Loucy (cell line): ENCODE data around the gene ARMC9.

ENCODE experiments used
- H2AFZ ChIP-seq: fragments of 200-600 bp; sonication (generic); 2 replicates; pipeline ENCODE4 v1.6.0; 2016; ENCODE audit warnings: antibody characterized with exemption, mild to moderate bottlenecking, low read length, moderate library complexity
- H3F3A ChIP-seq: fragments of 200-600 bp; 2 replicates; pipeline ENCODE4 v1.6.0; 2016; ENCODE audit warnings: antibody characterized with exemption, low read depth, mild to moderate bottlenecking
- H3K27me3 ChIP-seq: fragments of 200-600 bp; sonication (generic); 2 replicates; pipeline ENCODE4 v1.6.1; 2014; ENCODE audit warnings: low read length, mild to moderate bottlenecking; ENCODE audit not compliant: insufficient read depth, poor library complexity, severe bottlenecking
- H3K36me3 ChIP-seq: fragments of 200-600 bp; sonication (generic); 2 replicates; pipeline ENCODE4 v1.6.1; 2016; ENCODE audit warnings: low read length; ENCODE audit not compliant: insufficient read depth
- H3K4me1 ChIP-seq: fragments of 200-600 bp; sonication (generic); 2 replicates; pipeline ENCODE4 v1.5.1; 2014; ENCODE audit warnings: low read length, mild to moderate bottlenecking; ENCODE audit not compliant: insufficient read depth, poor library complexity, severe bottlenecking
- H3K4me2 ChIP-seq: fragments of 200-600 bp; sonication (generic); 2 replicates; pipeline ENCODE4 v1.6.0; 2014; ENCODE audit warnings: antibody characterized with exemption, low read length, low read depth, mild to moderate bottlenecking; ENCODE audit not compliant: poor library complexity, severe bottlenecking
- H3K4me3 ChIP-seq: fragments of 200-600 bp; sonication (generic); 2 replicates; pipeline ENCODE4 v1.5.1; 2014; ENCODE audit warnings: low read length, mild to moderate bottlenecking, mixed read lengths; ENCODE audit not compliant: poor library complexity, severe bottlenecking
- H3K79me2 ChIP-seq: fragments of 200-600 bp; sonication (generic); 2 replicates; pipeline ENCODE4 v1.6.1; 2014; ENCODE audit warnings: low read length; ENCODE audit not compliant: insufficient read depth
- H3K9ac ChIP-seq: fragments of 200-600 bp; sonication (generic); 2 replicates; pipeline ENCODE4 v1.6.0; 2014; ENCODE audit warnings: mild to moderate bottlenecking, low read depth, low read length, moderate library complexity; ENCODE audit not compliant: poor library complexity, severe bottlenecking
- H3K9me2 ChIP-seq: fragments of 200-600 bp; sonication (generic); replicated peaks from 2 replicates; pipeline ENCODE4 v1.6.1; 2016; ENCODE audit warnings: low read depth, low read length, mixed read lengths
- H3K9me3 ChIP-seq: fragments of 200-600 bp; sonication (generic); 2 replicates; pipeline ENCODE4 v1.6.1; 2014; ENCODE audit warnings: mild to moderate bottlenecking, antibody characterized with exemption, low read length, low read depth; ENCODE audit not compliant: insufficient read depth
- H4K20me1 ChIP-seq: fragments of 200-600 bp; sonication (generic); 2 replicates; pipeline ENCODE4 v1.6.0; 2014; ENCODE audit warnings: antibody characterized with exemption, low read length, mild to moderate bottlenecking; ENCODE audit not compliant: insufficient read depth, poor library complexity, severe bottlenecking
- CTCF ChIP-seq: fragments of 200-600 bp; sonication (generic); conservative IDR thresholded peaks from 2 replicates; pipeline ENCODE4 v1.5.1; 2014; ENCODE audit warnings: mild to moderate bottlenecking, antibody characterized with exemption, low read length
- EZH2phosphoT487 ChIP-seq: fragments of 200-600 bp; IDR thresholded peaks from 2 replicates; pipeline ENCODE4 v1.6.1; 2018; ENCODE audit warnings: antibody characterized with exemption, mild to moderate bottlenecking, moderate library complexity, borderline replicate concordance

Gene ARMC9

GRCh38 chr2:231394211-231395141 is 196.0 kb downstream of the ARMC9 start:
- Histone ChIP-seq H3K4me3 (peak overlapping the region; percentile 71), H3K4me2 (peak overlapping the region; percentile 83), H3K9me3 (no peaks in the 10 kb centered on the region), H3K4me1 (peaks cover 54% of the 10 kb centered on the region), H3K79me2 (peaks cover 3% of the 10 kb centered on the region; the same call in 1 of the 2 replicates), H3F3A (no peaks in the 10 kb centered on the region), H4K20me1 (no peaks in the 10 kb centered on the region), H3K9me2 (no peaks in the 10 kb centered on the region), H3K9ac (peak overlapping the region; percentile 83), H2AFZ (no peak overlapping the region), H3K36me3 (no peaks in the 10 kb centered on the region), H3K27me3 (no peaks in the 10 kb centered on the region)
- TF ChIP-seq EZH2phosphoT487 (no peak), CTCF (peak; percentile 44)

- H3F3A ChIP-seq: no peaks in the 10 kb centered on the region
- H3K4me3 ChIP-seq: peak within 1 kb of the TSS; percentile 71
- peaks cover 54% of the 10 kb centered on the region for H3K4me1 ChIP-seq
- peaks cover 3% of the 10 kb centered on the region; the same call in 1 of the 2 replicates for H3K79me2 ChIP-seq
- H3K9me2 ChIP-seq: no peaks in the 10 kb centered on the region
- no peak within 1 kb of the TSS for H2AFZ ChIP-seq
- no peaks in the 10 kb centered on the region for H3K9me3 ChIP-seq
- H4K20me1 ChIP-seq: no peaks in the 10 kb centered on the region
- peak within 1 kb of the TSS; percentile 83 for H3K9ac ChIP-seq
- TF ChIP-seq CTCF (no peak), EZH2phosphoT487 (no peak)
- no peaks in the 10 kb centered on the region for H3K36me3 ChIP-seq
- no peaks in the 10 kb centered on the region for H3K27me3 ChIP-seq
- H3K4me2 ChIP-seq: peak within 1 kb of the TSS; percentile 83
These were observed 197.0 kb downstream of the ARMC9 start, which contains the start of gene B3GNT7 for GRCh38 chr2:231395188-231396057. B3GNT7 (plus strand) TSS chr2:231395710; CDS start chr2:231395804, 94 bp downstream.

- Histone ChIP-seq H3K9me3 (no peaks in the 10 kb centered on the region), H3K36me3 (no peaks in the 10 kb centered on the region), H2AFZ (no peak overlapping the region), H3K4me3 (no peak overlapping the region), H4K20me1 (no peaks in the 10 kb centered on the region), H3K4me1 (peaks cover 50% of the 10 kb centered on the region), H3K9me2 (no peaks in the 10 kb centered on the region), H3K79me2 (peaks cover 3% of the 10 kb centered on the region; the same call in 1 of the 2 replicates), H3K27me3 (no peaks in the 10 kb centered on the region), H3K4me2 (no peak overlapping the region), H3K9ac (no peak overlapping the region), H3F3A (no peaks in the 10 kb centered on the region)
- TF ChIP-seq CTCF (no peak), EZH2phosphoT487 (no peak)
These were observed 197.8 kb downstream of the ARMC9 start for GRCh38 chr2:231396058-231396821.
